Smooth muscle cell (in vitro differentiated cells): ENCODE measurements around the gene IFNG-AS1. TPM values are rescaled to one million over a fixed set of nuclear protein-coding genes. Genes with fewer than 3 reads are reported as not detected.

Experiments used
- DNase-seq: peaks from one replicate; lab custom pipeline; 2025; ENCODE audit not compliant: unreplicated experiment; lab: John Stamatoyannopoulos, UW
- H2AFZ ChIP-seq: fragments of 200-600 bp; sonication (generic); 2 replicates; pipeline ENCODE4 v1.6.0; 2016; ENCODE audit warnings: antibody characterized with exemption, low read depth, mild to moderate bottlenecking
- H3F3A ChIP-seq: fragments of 200-600 bp; sonication (generic); 2 replicates; pipeline ENCODE4 v1.6.0; 2017; ENCODE audit warnings: antibody characterized with exemption, low read depth
- H3K27ac ChIP-seq: fragments of 200-600 bp; sonication (generic); 2 replicates; pipeline ENCODE4 v1.5.1; 2016; ENCODE audit warnings: low read depth, mild to moderate bottlenecking
- H3K27me3 ChIP-seq: fragments of 200-600 bp; sonication (generic); 2 replicates; pipeline ENCODE4 v1.6.1; 2016; ENCODE audit warnings: low read depth, mild to moderate bottlenecking
- H3K36me3 ChIP-seq: fragments of 200-600 bp; sonication (generic); 2 replicates; pipeline ENCODE4 v1.5.1; 2016; ENCODE audit warnings: low read depth
- H3K4me1 ChIP-seq: fragments of 200-600 bp; sonication (generic); 2 replicates; pipeline ENCODE4 v1.5.1; 2016; ENCODE audit warnings: low read depth
- H3K4me2 ChIP-seq: fragments of 200-600 bp; sonication (generic); 2 replicates; pipeline ENCODE4 v1.6.0; 2016; ENCODE audit warnings: mild to moderate bottlenecking
- H3K4me3 ChIP-seq: fragments of 200-600 bp; sonication (generic); 2 replicates; pipeline ENCODE4 v1.5.1; 2016; ENCODE audit warnings: mild to moderate bottlenecking
- H3K79me2 ChIP-seq: fragments of 200-600 bp; sonication (generic); 2 replicates; pipeline ENCODE4 v1.6.0; 2016; ENCODE audit warnings: low read depth, mild to moderate bottlenecking
- H3K9ac ChIP-seq: fragments of 200-600 bp; sonication (generic); 2 replicates; pipeline ENCODE4 v1.6.0; 2016; ENCODE audit warnings: low read depth
- H3K9me3 ChIP-seq: fragments of 200-600 bp; sonication (generic); replicated peaks from 2 replicates; pipeline ENCODE4 v1.5.1; 2016; ENCODE audit warnings: low read depth
- H4K20me1 ChIP-seq: fragments of 200-600 bp; sonication (generic); 2 replicates; pipeline ENCODE4 v1.6.0; 2016; ENCODE audit warnings: low read depth
- CTCF ChIP-seq: fragments of 200-600 bp; sonication (generic); IDR thresholded peaks from 2 replicates; pipeline ENCODE4 v1.5.1; 2017; ENCODE audit warnings: borderline replicate concordance, mild to moderate bottlenecking, antibody characterized with exemption; ENCODE audit not compliant: insufficient read depth, poor library complexity, severe bottlenecking
- WGBS: methylation state at CpG from one replicate; pipeline ENCODE4 v1.1.7; 2016; ENCODE audit warnings: low lambda C conversion rate; 5-methylcytosine and 5-hydroxymethylcytosine counted together
- polyA plus RNA-seq: library from polyadenylated mRNA; unstranded; fragments of >200 nt; fragmentation: Nextera tagmentation; extraction: Ambion mirVana; gene quantifications from 2 replicates; pipeline ENCODE4 v1.2.1, GENCODE V29; 2016
- total RNA-seq: library from RNA; depleted of rRNA; stranded (reverse); fragments of >200 nt; gene quantifications from 2 replicates; pipeline ENCODE4 v1.2.3, GENCODE V29; 2014

The IFNG-AS1 gene
- total and polyA plus RNA-seq, 2 experiments from 2014 or later, result 0.11 to 0.76 TPM

GRCh38 chr12:68048648-68049297, 59.5 kb downstream of the IFNG-AS1 start:
- H3K9me3 ChIP-seq, result no peaks in the 10 kb centered on the region
- DNase-seq, result no peak
- H3K27ac ChIP-seq, result no peak overlapping the region
- no peak overlapping the region for H3K9ac ChIP-seq
- H3K4me2 ChIP-seq, result no peak overlapping the region
- no peak for TF ChIP-seq CTCF
- no peaks in the 10 kb centered on the region for H4K20me1 ChIP-seq
- H3K79me2 ChIP-seq, result no peaks in the 10 kb centered on the region
- no peaks in the 10 kb centered on the region for H3F3A ChIP-seq
- H2AFZ ChIP-seq, result no peak overlapping the region
- H3K27me3 ChIP-seq, result no peaks in the 10 kb centered on the region
- no peaks in the 10 kb centered on the region for H3K4me1 ChIP-seq
- 95% methylated on average over 1 of the region's 1 CpG for WGBS
- H3K4me3 ChIP-seq, result no peak overlapping the region
- no peaks in the 10 kb centered on the region for H3K36me3 ChIP-seq

- Histone ChIP-seq H3K4me2 (no peak overlapping the region), H3K36me3 (no peaks in the 10 kb centered on the region), H3K9me3 (no peaks in the 10 kb centered on the region), H3K9ac (no peak overlapping the region), H4K20me1 (no peaks in the 10 kb centered on the region), H2AFZ (no peak overlapping the region), H3K4me3 (no peak overlapping the region), H3F3A (no peaks in the 10 kb centered on the region), H3K27me3 (no peaks in the 10 kb centered on the region), H3K27ac (no peak overlapping the region), H3K79me2 (no peaks in the 10 kb centered on the region), H3K4me1 (no peaks in the 10 kb centered on the region)
- WGBS, result 84% methylated on average over 2 of the region's 2 CpGs
- no peak for DNase-seq
- TF ChIP-seq CTCF, result no peak
Measured at GRCh38 chr12:68056300-68056699, 67.1 kb downstream of the IFNG-AS1 start.

GRCh38 chr12:68063900-68064590, 74.8 kb downstream of the IFNG-AS1 start:
- H3K4me2 ChIP-seq, result no peak overlapping the region
- 89% methylated on average over 6 of the region's 6 CpGs for WGBS
- no peak overlapping the region for H3K4me3 ChIP-seq
- no peaks in the 10 kb centered on the region for H4K20me1 ChIP-seq
- no peaks in the 10 kb centered on the region for H3K36me3 ChIP-seq
- H3K4me1 ChIP-seq, result no peaks in the 10 kb centered on the region
- no peaks in the 10 kb centered on the region for H3K27me3 ChIP-seq
- no peak for TF ChIP-seq CTCF
- no peak overlapping the region for H2AFZ ChIP-seq
- DNase-seq, result no peak
- no peaks in the 10 kb centered on the region for H3K9me3 ChIP-seq
- H3K27ac ChIP-seq, result no peak overlapping the region
- H3F3A ChIP-seq, result no peaks in the 10 kb centered on the region
- no peaks in the 10 kb centered on the region for H3K79me2 ChIP-seq
- no peak overlapping the region for H3K9ac ChIP-seq

GRCh38 chr12:68065163-68065562, 75.9 kb downstream of the IFNG-AS1 start:
- H4K20me1 ChIP-seq, result no peaks in the 10 kb centered on the region
- no peaks in the 10 kb centered on the region for H3K27me3 ChIP-seq
- H3F3A ChIP-seq, result no peaks in the 10 kb centered on the region
- no peaks in the 10 kb centered on the region for H3K9me3 ChIP-seq
- H3K79me2 ChIP-seq, result no peaks in the 10 kb centered on the region
- H3K27ac ChIP-seq, result no peak overlapping the region
- no peak overlapping the region for H3K9ac ChIP-seq
- no peak for DNase-seq
- H3K4me2 ChIP-seq, result no peak overlapping the region
- 94% methylated on average over 1 of the region's 1 CpG for WGBS
- no peak overlapping the region for H2AFZ ChIP-seq
- H3K4me1 ChIP-seq, result no peaks in the 10 kb centered on the region
- H3K4me3 ChIP-seq, result no peak overlapping the region
- no peak for TF ChIP-seq CTCF
- H3K36me3 ChIP-seq, result no peaks in the 10 kb centered on the region
